DOHH2 (cell line): Measurements from ENCODE around the gene CALU.

Source experiments
- EZH2phosphoT487 ChIP-seq: fragments of 200-600 bp; sonication (generic); IDR thresholded peaks from 2 replicates; pipeline ENCODE4 v1.6.1; 2017; ENCODE audit warnings: borderline replicate concordance, mild to moderate bottlenecking, antibody characterized with exemption, low read length, moderate library complexity, mixed read lengths
- TF ChIP-seq, protein P1 (sequence below): fragments of 200-600 bp; sonication (generic); IDR thresholded peaks from one replicate; pipeline ENCODE4 v1.5.1; 2014; ENCODE audit warnings: antibody characterized with exemption, mild to moderate bottlenecking, low read depth, low read length; ENCODE audit not compliant: poor library complexity, severe bottlenecking

- TF ChIP-seq, protein P1, sequence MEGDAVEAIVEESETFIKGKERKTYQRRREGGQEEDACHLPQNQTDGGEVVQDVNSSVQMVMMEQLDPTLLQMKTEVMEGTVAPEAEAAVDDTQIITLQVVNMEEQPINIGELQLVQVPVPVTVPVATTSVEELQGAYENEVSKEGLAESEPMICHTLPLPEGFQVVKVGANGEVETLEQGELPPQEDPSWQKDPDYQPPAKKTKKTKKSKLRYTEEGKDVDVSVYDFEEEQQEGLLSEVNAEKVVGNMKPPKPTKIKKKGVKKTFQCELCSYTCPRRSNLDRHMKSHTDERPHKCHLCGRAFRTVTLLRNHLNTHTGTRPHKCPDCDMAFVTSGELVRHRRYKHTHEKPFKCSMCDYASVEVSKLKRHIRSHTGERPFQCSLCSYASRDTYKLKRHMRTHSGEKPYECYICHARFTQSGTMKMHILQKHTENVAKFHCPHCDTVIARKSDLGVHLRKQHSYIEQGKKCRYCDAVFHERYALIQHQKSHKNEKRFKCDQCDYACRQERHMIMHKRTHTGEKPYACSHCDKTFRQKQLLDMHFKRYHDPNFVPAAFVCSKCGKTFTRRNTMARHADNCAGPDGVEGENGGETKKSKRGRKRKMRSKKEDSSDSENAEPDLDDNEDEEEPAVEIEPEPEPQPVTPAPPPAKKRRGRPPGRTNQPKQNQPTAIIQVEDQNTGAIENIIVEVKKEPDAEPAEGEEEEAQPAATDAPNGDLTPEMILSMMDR, result no peak
- TF ChIP-seq EZH2phosphoT487, result no peak
Measured at GRCh38 chr7:128755075-128755818, 16.1 kb downstream of the CALU start.
